ENCODE results near the gene IFNL2.

DNA sequence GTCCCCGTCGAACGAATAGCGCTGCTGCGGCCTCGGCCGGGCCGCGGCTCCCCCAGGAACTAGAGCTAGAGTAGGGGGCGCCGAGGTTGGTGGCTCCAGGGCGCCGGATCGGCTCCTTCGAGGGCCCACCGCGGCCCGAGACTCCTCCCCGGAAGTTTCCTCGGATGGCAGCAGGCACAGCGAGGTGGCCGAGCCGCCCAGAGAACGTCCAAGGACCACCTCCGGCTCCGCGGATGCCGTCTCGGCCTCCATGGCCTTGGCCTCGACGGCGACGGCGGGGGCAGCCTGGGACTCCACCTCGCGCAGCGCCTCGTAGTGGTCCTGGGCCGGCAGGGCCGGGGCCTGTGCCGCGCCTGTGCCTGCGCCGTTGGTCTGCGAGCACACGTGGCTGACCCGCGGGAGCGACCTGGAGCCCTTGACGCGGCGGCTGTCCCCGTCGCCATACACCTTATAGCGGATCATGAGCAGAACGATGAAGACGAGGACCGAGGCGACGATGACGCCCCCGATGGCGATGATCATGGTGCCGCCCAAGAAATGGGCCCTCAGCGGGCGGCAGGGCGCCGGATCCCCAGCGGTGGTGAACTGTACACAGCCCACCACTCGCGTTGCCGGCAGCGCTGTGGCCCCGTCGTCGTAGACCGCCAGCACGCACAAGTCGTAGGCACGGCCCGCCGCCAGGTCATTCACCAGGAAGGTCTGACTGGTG, 39.8 kb downstream of the IFNL2 start:
- TF ChIP-seq LEF1 (IDR thresholded peaks at IDR 0.05; ENCODE audit: borderline replicate concordance) (no peak), BHLHE40 (IDR thresholded peaks at IDR 0.05; ENCODE audit: borderline replicate concordance) (no peak), SP1 (IDR thresholded peaks at IDR 0.05) (no peak)
